ENCODE results near the gene LINS1. TPM values are rescaled to one million over a fixed set of nuclear protein-coding genes. Genes with fewer than 3 reads are reported as not detected.

The LINS1 gene
- total RNA-seq, 2 donors from 2014 or later = 5.4 to 29.3 TPM

DNA sequence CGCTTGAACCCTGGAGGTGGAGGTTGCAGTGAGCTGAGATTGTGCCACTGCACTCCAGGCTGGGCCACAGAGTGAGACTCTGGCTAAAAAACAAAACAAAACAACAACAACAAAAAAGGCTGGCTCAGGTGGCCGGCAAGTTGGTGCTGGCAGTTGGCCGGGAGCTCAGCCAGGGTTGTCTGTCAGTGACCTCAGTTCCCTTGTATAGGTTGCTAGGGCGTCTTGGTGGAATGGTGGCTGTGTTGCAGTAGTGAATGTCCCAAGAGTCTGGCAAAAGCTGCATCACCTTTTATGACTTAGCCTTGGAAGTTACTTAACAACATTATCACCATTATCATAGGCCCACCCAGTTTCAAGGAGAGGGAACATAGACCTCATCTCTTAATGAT, 41.0 kb upstream of the LINS1 start:
- Histone ChIP-seq H3K4me1 (ENCODE audit: control insufficient read depth in 1 of 2, low read depth in 2 of 2) (peaks cover 0 to 7% of the 10 kb centered on the region in 2 donors), H3K27me3 (replicated peaks; ENCODE audit: insufficient read depth) (no peaks in the 10 kb centered on the region), H3K4me3 (no peak overlapping the region), H3K9me3 (no peaks in the 10 kb centered on the region), H3K27ac (no peak overlapping the region), H3K36me3 (no peaks in the 10 kb centered on the region)
- TF ChIP-seq, protein P1, sequence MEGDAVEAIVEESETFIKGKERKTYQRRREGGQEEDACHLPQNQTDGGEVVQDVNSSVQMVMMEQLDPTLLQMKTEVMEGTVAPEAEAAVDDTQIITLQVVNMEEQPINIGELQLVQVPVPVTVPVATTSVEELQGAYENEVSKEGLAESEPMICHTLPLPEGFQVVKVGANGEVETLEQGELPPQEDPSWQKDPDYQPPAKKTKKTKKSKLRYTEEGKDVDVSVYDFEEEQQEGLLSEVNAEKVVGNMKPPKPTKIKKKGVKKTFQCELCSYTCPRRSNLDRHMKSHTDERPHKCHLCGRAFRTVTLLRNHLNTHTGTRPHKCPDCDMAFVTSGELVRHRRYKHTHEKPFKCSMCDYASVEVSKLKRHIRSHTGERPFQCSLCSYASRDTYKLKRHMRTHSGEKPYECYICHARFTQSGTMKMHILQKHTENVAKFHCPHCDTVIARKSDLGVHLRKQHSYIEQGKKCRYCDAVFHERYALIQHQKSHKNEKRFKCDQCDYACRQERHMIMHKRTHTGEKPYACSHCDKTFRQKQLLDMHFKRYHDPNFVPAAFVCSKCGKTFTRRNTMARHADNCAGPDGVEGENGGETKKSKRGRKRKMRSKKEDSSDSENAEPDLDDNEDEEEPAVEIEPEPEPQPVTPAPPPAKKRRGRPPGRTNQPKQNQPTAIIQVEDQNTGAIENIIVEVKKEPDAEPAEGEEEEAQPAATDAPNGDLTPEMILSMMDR (IDR thresholded peaks at IDR 0.05) = no peak
- DNase-seq (ENCODE audit: low spot score) (no peak), ATAC-seq (ENCODE audit: insufficient number of reproducible peaks, low FRiP score, low read depth) (no peak)

DNA sequence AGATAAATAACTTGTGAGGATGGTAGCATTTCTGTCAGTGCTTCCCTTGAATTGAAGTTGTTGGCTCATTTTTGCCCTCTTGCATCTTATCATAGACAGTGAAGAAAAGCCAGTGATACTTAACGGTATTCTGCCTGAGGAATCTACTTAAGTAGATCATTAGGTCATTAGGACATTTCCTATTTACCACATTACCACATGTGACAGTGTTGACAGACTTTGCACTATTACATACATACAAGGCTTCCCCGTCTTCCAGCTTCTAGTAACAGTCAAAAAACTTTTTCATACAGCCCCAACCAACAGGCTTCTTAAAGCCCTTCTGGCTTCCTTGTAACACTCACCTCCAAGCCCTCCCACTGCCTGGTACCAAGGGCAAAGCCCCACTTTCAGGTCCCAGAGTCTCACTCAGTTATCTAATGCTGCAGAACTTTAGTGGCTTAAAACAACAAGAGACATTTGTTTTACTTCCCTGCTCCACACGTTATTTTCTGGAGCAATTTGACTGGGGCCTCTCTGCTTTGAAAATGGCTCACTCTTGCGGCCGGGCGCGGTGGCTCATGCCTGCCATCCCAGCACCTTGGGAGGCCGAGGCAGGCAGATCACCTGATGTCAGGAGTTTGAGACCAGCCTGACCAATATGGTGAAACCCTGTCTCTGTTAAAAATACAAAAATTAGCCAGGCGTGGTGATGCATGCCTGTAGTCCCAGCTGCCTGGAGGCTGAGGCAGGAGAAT, 40.4 kb upstream of the LINS1 start:
- no peak overlapping the region for H3K4me3 ChIP-seq
- H3K9me3 ChIP-seq = no peaks in the 10 kb centered on the region
- TF ChIP-seq, protein P1 (IDR thresholded peaks at IDR 0.05) = no peak
- no peak for DNase-seq (ENCODE audit: low spot score)
- H3K27ac ChIP-seq = no peak overlapping the region
- no peaks in the 10 kb centered on the region for H3K36me3 ChIP-seq
- ATAC-seq (ENCODE audit: insufficient number of reproducible peaks, low FRiP score, low read depth) = no peak
- no peaks in the 10 kb centered on the region for H3K27me3 ChIP-seq (replicated peaks; ENCODE audit: insufficient read depth)
- H3K4me1 ChIP-seq (ENCODE audit: control insufficient read depth in 1 of 2, low read depth in 2 of 2) = peaks cover 0 to 7% of the 10 kb centered on the region in 2 donors

DNA sequence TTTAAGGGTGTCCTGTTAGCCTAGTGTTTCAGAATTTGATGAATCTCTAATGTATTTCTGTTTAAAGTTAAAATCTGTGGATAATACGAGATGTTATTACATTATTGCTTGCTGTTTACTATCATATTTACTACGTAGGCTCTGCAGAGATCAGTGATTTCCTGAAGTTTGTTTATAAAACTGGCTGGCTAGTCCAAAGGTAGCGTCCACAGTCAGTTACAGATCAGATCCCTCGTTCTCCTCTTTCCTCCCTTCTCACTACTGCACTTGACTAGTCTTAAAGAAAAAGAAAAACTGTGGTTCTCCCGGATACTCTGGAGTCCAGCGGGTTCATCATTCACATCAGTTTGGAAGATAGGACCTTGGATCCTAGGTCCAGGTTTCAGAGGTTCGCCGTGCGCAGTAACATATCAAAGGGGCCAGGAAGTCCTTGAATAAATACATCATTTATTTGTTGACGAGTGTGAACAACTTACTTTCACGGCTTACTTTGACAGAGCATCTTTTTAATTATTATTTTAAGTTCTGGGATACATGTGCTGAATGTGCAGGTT, 36.3 kb upstream of the LINS1 start:
- TF ChIP-seq, protein P1 (IDR thresholded peaks at IDR 0.05) = no peak
- no peaks in the 10 kb centered on the region for H3K36me3 ChIP-seq
- H3K9me3 ChIP-seq = no peaks in the 10 kb centered on the region
- peaks cover 0 to 7% of the 10 kb centered on the region in 2 donors for H3K4me1 ChIP-seq (ENCODE audit: control insufficient read depth in 1 of 2, low read depth in 2 of 2)
- DNase-seq (ENCODE audit: low spot score) = no peak
- no peak overlapping the region for H3K27ac ChIP-seq
- H3K27me3 ChIP-seq (replicated peaks; ENCODE audit: insufficient read depth) = no peaks in the 10 kb centered on the region
- no peak overlapping the region for H3K4me3 ChIP-seq
- ATAC-seq (ENCODE audit: insufficient number of reproducible peaks, low FRiP score, low read depth) = no peak

DNA sequence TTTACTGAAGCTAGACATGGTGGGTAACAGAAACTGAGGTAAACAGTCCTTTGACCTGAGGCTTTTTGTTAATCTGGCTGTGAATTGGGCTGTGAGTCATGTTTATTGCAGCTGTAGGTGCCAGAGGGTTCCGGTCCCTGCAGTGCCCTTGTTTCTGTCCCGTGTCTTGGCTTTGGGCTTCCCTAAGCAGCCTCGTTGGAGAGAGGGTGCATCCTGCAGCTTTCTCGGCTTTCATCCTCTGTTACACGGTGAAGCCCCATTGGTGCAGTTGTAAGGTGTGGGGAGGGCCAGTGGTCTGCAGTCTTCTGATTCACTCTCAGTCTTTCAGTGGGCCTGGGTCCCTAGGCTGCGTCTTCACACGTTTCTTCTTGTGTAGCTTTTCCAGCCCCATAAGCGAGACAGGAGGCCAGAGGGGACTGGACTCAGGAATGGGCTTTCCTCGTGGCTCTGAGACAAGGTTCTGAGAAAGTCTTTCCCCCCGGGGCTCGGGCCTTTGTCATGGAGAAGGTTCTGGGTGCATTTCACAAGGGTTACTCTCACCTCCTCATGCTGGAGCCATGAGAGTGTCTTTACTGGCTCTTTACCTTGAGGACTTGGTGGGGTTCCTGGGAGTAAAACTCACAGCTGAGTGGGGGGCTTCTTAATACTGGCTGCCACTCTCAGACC, 33.6 kb upstream of the LINS1 start:
- TF ChIP-seq, protein P1 (IDR thresholded peaks at IDR 0.05) = no peak
- DNase-seq (ENCODE audit: low spot score) = no peak
- Histone ChIP-seq H3K4me1 (ENCODE audit: control insufficient read depth in 1 of 2, low read depth in 2 of 2) (no peaks in the 10 kb centered on the region), H3K36me3 (no peaks in the 10 kb centered on the region), H3K9me3 (no peaks in the 10 kb centered on the region), H3K27ac (no peak overlapping the region), H3K27me3 (replicated peaks; ENCODE audit: insufficient read depth) (no peaks in the 10 kb centered on the region), H3K4me3 (no peak overlapping the region)
- ATAC-seq (ENCODE audit: insufficient number of reproducible peaks, low FRiP score, low read depth) = no peak

DNA sequence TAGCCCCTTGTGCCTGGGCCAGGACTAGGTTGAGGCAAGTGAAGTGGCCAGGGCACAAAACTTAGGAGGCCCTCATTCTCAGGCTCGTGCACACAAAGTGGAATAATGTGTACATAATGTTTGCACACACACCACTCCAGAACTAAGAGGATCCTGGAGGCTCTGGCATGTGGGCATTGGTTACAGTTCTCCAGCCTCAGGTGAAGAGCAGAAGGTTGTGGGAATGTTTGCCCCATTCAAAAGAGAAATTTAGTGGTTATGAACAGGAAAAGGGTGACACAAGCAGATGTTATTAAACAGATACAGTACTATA, 31.7 kb upstream of the LINS1 start:
- no peaks in the 10 kb centered on the region for H3K36me3 ChIP-seq
- no peak for DNase-seq (ENCODE audit: low spot score)
- TF ChIP-seq, protein P1 (IDR thresholded peaks at IDR 0.05) = no peak
- ATAC-seq (ENCODE audit: insufficient number of reproducible peaks, low FRiP score, low read depth) = no peak
- no peaks in the 10 kb centered on the region for H3K4me1 ChIP-seq (ENCODE audit: control insufficient read depth in 1 of 2, low read depth in 2 of 2)
- H3K27me3 ChIP-seq (replicated peaks; ENCODE audit: insufficient read depth) = no peaks in the 10 kb centered on the region
- no peak overlapping the region for H3K4me3 ChIP-seq
- H3K9me3 ChIP-seq = no peaks in the 10 kb centered on the region
- H3K27ac ChIP-seq = no peak overlapping the region
